CD4-positive, alpha-beta T cell treated with Interleukin-6 at 100 ng/mL for 8 hours (primary cell): ENCODE data around the gene TMEM200B.
"Not testable (repeated sequence)": the region's sequence is repeated elsewhere in the genome, so short reads cannot be mapped to it uniquely, and the experiment has no call there.

ENCODE experiments used
- DNase-seq: peaks from one replicate; pipeline ENCODE4 v3.0.0-alpha.2; 2020; ENCODE audit warnings: mixed read lengths, low spot score

TMEM200B gene

DNA sequence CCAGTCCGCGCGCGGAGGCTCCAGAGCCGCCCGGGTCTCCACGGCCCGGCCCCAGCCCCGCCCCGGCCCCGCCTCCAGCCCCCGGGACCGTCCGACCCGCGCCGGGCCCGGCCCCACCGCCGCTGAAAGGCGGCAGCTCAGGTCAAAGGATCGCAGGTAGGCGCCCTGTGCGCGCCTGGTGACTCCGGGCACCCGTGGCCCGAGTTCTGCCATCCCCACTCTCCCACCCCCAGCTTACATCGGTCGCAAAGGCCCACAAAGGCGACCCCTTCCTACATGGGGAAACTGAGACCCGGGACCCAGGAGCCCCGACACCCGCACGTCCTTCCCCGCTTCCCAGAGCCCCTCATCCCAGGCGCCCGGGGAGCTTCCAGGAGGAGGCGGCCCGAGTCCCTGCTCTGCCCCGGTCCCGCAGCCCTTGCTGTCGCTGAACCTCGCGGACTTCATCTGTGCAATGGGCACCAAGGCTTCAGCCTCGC lies at the start of gene TMEM200B:
Gene TMEM200B, minus strand, starts transcription at position 17 of the 479 bp plus-strand sequence. CDS start 2,075 bp downstream, outside the sequence.
- DNase-seq, result no peak

DNA sequence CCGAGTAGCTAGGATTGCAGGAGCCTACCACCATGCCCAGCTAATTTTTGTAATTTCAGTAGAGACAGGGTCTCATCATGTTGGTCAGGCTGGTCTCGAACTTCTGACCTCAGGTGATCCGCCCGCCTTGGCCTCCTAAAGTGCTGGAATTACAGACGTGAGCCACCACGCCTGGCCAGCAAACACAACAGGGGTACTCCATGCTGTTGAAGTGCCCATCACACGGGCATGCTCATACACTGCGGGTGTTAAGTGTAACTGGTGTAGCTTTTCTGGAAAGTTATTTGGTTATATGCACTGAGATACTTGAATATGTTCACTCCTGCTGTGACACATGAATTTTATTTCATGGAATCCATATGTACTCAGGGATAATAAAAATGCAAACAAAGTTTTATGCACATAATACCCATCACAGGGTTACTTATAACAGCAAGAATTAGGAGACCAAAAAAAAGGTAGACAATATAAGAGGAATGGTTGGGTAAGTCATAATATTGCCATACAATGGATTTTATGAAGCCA lies 48.8 kb upstream of the TMEM200B start:
- DNase-seq, result no peak

DNA sequence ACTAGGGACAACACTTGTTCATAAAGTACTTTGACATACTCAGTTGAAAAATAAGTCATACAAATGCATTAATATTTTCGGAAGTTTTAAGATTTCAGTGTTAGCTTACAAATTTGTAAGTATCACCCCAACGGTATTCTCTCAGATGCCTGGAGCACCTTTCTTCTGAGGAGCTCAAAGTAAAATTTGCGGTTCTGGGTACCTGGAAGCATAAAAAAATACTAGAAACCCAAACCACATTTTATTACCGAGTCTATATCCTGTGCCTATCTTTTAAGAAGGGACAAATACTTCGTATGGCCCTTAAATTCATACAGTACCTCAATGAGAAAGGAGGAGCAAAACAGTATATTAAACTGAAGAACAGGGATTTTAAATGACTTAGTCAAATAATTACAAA lies 47.8 kb upstream of the TMEM200B start:
- no peak for DNase-seq

DNA sequence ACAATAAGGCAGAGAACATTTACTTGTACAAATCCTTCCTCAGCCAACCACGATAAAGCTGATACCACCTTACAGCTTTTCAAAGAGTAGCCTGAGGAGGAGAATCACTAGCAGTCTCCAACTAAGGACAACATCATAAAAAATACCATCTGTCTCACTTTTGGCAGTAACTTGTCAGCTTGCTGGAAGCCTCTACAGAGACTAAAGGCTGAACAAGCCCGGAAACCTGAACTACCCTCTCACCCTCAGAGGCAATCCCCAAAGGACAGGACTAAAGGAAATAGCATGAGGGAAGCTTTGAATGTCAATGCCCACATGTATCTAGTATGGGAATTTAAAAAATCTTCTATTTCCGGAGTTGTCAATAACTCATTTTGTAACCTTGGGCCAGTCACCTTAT lies 47.4 kb upstream of the TMEM200B start:
- no peak for DNase-seq

DNA sequence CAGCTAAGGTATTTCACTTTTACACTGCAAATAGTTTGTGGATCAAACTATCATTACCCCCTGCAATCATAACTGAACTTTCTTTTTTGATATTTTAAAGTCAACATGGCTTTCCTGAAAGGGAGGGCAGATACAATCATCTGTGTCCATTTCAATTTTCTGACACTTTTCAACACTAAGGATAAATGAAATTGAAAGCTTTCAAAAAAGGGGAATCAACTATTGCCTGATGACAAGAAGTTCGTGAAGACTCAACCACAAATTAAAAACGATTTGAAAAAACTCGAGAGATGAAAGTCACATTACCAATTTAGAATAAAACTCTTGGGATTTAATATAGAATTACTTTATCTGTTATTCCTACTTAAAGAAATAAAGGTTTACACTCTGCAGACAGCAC lies 46.3 kb upstream of the TMEM200B start:
- DNase-seq, result no peak

DNA sequence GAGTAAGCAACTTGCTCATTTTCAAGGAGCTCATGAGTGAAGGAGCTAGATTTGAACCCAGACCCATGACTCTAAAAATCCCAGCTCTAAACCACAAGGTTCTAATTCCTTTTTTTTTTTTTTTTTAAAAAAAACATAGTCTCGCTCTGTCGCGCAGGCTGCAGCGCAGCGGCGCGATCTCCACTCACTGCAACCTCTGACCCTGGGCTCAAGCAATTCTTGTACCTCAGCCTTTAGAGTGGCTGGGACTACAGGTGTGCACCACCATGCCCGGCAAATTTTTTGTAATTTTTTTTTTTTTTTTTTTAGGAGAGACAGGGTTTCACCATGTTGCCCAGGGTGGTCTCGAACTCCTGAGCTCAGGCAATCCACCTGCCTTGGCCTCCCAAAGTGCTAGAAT lies 44.2 kb upstream of the TMEM200B start:
- no peak for DNase-seq

DNA sequence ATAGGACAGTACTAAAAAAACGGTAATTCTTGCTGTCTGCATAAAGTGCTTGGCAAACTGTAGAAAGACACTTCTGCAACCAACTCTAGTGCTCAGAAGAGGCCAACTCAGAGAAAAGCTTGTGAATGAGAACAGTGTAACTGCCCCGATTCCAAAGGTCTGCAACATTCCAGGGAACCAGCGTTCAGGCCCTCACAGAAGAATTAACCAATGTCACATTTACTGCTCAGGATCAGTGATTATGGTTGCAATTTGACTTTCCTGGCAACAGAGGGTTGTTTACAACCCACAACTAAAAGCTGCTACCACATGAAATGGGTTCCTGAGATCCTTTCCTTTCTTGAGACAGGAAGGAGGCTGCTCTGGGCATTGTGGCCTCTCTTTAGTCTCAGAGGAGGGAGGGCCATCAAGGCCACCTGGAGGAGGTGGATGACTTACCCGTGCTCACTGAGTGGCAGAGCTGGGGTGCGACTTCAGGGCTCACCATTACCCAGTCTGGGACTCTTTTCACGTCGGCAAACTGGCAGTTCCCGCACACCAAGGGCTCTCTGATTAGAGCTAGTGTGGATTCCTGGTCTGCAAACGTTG lies 42.7 kb upstream of the TMEM200B start:
- no peak for DNase-seq

DNA sequence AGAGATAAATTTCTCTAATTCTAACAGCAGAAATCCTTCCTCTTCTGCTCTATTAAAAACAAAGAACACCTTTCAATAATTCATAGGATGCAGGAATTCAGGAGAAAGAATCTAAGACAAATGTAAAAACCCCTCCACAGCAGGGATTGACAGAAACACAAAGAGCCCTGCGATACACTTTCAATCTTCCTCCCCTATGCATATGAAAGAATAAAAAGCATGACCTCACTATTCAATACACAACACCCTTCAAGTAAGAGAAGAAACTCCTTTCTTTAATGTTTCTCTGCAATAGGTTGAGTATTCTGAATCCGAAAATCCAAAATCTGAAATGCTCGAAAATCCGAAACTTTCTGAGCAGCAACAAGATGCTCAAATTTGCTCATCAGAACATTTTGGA lies 40.9 kb upstream of the TMEM200B start:
- DNase-seq, result no peak

DNA sequence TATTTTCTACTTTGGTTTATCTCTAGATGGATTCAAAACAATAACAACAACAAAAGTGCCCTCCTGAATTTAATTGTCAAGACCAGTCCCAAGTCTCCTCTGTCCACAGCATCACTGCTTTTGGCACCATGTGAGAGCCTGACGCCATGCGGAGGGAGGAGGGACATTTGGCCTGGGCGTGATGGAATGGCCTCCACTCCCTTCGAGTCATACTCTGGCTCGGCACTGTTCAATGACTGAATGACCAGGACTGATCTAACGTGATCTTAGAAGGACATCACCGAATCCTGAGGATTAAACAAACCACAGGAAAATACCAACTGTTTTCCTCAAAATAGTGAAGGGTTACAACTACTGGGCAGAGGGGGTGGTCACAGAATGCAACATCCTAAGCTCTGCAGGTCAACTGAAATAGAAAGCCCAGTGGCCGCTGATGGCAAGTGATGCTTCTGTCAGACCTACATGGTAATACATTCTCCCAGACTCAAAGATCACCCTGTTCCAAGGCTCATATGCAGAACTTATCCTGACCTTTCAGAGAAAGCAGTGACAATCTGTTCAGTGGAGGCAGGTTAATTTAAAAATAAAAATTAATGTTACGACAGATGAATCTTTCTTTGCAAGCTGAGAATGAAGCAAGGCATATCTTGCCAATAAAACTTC lies 38.9 kb upstream of the TMEM200B start:
- no peak for DNase-seq

DNA sequence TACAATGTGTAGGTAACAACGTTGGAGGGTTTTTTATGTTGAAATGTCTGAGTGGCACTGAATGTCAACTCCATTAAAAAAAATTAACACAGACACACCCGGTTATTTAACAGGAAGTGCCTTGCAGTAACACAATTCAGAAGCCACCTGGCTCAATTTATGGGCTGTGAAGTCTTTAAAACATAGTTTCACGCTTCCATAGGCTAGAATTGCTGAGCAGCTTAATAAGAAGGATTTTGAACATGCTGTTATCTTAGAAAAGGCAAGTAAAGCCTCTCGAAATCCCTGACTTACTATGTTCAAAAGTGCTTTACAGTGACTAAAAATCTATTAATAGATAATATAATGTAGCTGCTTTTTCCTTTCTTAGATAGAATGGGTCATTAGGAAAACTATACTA lies 38.3 kb upstream of the TMEM200B start:
- DNase-seq, result no peak

DNA sequence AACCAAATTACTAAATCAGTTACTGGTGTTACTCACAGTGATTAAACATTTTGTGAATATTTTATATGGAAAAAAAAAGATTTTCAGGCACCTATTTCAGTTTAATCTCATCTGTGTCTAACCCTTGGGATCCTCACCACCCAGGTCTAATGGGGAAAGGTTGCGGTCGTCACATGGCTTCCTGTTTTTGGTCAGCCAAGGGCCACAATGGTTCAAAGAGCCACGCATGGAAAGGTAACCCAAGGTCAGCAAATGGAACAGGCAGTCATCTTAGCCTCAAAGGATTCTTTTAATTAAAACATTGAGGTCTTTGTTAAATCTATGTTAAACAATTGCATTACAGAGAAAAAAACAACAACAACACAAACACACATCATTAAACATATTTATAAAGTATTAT lies 36.1 kb upstream of the TMEM200B start:
- no peak for DNase-seq

DNA sequence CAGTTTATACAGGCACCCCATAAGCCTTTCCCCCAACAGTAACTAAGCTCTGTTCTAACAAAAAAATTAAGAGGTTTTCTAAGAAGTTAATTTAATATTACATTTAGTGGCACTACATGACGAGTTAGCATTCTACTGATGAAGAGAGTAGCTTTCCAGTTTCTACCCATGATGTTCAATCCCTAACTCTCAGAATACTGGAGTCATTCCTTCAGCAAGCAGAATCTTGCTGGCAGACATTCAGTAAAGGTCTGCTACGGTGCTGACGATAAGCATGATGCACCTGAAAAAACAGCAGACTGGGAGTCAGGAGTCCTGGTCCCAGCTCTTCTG lies 33.5 kb upstream of the TMEM200B start:
- DNase-seq, result no peak

DNA sequence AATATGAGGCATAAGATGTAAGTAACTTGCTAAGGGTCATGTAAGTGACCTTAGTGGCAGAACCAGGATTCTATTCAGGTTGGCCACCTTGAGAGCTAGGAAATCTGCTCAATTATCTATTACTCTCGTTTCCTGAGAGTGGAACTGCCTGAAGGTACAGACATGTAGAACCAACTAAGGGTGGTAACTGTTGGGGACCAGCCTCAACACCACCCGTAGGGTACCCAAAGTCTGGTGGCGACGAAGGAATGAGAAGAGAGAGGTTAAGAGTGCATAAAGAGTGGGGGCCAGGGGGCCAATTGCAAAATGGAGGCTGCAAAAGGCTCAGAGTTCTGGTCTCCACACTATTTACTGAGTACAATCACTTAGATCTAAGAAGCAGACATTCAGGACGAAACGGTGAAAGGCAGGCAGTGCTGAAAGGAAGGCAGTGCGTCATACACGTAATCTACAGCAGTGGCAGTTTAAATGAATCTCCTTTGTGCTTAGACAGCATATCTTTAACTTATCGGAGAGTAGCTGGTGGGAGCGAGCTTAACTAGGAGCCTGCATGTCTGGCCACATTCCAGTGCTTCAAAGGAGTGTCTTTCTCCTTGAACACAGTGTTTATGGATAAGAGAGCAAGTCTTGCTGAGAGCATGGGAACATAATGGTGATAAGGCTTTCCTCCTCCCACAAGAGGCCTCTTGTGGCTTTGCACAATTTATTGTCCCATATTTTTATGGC lies 33.0 kb upstream of the TMEM200B start:
- DNase-seq, result no peak

DNA sequence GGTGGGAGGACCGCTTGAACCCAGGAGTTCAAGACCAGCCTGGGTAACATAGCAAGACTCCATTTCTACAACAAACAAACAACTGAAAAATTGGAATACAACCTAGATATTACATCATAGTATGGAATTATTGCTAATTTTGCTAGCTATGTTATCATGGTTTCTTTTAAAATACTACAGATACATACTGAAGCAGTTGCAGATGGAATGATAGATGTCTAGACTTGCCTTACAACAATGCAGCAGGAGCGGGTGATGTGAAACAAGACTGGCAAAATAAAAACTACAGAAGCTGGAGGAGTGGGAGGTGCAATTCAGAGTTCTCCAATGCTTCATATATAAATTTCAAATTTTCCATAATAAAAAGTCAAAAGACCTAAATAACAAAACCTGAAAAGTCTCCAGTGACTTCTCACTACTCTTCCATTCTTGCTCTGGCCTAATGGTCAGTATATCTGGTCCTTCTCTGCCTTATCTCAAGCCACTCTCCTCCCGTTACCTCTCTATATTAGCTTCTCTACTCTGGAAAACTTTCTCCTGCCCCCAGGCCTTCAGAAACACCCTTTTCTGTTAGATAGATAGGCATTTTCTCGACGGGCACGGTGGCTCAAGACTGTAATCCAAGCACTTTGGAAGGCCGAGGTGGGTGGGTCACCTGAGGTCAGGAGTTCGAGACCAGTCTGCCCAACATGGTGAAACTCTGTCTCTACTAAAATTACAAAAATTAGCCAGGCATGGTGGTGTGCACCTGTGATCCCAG lies 28.5 kb upstream of the TMEM200B start:
- no peak for DNase-seq

DNA sequence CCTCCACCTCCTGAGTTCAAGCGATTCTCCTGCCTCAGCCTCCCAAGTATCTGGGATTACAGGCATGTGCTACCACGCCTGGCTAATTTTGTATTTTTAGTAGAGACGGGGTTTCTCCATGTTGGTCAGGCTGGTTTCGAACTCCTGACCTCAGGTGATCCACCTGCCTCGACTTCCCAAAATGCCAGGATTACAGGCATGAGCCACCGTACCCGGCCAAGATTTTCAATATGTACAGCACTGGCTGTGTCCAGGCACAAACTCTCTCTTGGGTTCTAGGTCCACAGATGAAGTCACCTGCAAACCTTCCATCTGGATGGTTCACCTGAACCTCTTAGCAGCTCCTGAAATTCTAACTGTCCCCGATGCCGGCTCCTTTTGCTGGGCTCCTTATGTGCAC lies 26.6 kb upstream of the TMEM200B start:
- not testable (repeated sequence) for DNase-seq

DNA sequence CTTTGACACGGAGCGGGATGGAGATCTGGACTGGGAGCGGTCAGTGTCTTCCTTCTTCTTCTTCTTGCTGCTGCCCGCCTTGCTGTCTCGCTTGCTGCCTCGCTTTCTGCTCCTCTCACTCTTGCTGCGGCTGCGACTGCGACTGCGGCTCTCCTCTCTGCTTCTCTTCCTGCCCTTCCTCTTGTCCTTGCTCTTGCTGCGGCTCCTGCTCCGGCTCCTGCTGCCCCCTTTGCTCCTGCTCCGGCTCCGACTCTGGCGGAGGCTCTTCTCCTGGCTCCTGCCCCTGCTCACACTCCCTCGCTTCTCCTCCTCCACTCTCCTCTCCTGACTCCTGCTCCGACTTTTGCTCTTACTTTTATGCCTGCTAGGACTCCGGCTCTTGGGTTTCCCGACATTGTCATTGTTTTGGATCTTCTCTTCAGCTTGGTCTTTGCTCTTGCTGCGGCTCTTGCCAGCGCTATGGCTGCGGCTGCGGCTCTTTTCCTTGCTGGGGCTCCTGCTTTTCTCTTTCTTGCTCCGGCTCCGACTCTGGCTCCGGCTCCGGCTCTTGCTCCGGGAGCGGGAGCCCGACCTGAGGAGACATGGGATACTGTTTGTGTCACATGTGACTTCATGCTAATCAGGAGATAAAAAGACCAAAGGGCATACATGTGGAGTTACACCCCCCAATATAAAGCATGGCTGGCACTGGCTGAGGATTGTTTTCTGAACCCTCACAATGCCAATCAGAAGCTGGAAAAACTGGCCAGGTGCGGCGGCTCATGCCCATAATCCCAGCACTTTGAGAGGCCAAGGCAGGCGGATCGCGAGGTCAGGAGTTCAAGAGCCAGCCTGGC lies 25.2 kb upstream of the TMEM200B start:
- no peak for DNase-seq

DNA sequence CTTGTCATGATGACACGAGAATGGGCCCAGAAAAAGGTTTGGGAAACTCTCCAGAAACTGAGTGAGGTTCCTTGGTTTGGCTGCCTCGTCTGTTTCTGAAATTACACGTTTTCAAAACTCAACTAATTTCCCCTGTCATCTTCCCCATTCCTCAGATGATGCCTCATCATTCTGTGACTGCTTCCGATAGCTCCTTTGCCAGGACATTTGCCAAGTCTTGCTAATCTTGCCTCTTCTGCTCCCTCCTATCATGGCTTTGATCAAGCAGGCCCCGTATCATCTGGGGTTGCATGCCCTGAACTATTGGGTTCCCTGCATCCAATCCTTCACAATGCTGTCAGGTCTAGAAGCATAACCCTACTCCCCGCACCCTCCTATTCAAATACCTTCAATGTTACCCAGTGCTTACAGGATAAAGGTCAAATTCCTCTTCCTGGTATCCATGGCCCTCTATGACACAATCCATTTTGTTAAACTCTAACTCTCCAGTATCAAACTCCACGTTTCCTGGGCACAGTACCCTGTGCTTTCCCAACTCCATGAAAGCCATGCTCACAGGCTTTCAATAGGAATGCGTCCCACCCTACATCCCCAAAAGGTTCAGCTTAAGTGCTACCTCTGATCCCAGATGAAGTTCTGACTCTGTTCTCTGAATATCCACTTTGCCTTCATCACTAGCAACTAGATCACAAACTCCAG lies 22.2 kb upstream of the TMEM200B start:
- DNase-seq, result no peak

DNA sequence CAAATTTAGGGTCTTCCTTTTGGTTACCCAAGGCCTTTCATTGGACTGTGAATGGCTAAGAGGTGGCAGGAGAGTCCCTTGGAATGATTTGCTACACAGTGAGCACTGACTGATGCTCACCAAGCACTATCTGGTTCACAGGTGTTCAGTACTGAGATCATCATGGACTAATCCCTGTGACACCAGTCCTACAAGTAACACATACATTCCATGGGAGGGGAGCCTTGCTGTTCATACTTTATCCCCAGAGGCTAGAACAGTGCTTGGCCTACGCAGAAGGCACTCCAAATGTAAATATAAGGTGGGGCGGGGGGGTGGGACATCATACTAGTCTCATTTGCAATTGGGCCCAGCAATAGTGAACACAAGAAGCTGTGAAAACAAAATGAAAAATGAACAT lies 20.5 kb upstream of the TMEM200B start:
- DNase-seq, result no peak

DNA sequence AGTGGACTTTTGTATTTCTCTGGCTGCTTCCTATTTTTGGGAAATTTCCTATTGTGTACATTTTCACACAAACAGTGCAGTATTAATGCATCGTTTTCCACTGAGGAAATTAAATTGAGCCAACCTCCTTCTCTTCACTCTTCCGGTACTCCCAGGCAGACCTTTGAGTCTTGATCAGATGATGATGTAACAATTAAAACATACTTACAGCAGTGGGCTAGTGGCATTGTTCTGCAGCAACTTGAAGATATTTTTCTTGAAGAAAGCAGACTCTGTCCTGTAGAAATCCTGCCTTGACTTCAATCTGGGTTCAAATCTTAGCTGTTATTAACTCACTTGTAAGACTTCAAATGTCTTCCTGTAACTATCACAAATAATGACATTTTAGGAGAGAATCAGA lies 19.0 kb upstream of the TMEM200B start:
- DNase-seq, result no peak

DNA sequence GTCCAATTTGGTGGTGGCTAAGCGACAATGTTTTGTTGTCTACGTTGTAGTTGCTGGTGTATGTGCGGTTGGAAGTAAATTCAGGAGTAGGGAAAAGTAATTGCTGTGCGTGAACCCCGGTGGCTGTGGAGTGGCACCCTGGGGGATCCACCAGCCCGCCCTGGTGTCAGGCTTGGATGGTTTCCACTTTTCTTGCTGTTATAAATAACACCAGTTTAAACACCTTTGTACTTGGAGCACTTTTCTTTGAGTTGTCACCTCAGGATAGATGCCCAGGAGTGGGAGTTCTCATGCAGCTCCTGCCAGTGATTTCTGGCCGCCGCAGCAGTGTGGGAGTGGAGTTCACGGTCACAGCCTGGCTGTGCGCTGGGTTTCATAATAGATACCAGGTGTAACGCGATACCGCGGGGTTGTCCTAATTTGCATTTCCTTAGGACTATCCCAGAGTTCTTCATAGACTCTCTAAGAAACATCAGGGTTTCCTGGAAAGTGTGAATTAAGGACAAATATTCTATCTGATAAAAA lies 12.8 kb upstream of the TMEM200B start:
- no peak for DNase-seq

DNA sequence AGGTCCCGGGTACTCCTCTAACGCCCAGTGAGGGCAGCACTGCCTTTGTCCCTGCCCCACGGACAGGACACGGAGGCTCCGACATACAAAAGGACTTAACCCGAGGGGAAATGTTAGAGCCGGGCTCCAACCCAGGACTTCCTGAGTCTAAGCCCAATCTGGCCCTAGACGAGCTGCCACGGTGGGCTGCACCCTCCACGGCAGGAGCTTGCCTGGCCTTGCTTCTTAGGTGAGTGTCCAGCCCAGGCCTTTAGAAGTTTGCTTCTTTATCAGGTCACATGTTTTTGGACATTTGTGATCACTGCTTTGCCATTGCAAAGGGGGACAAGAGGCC lies 11.0 kb upstream of the TMEM200B start:
- DNase-seq, result no peak
